ENCODE measurements around the gene SCUBE1. TPM values are rescaled to one million over a fixed set of nuclear protein-coding genes. Genes with fewer than 3 reads are reported as not detected.

SCUBE1 gene
- total RNA-seq, 1 donor from 2014 or later = 25.9 TPM

DNA sequence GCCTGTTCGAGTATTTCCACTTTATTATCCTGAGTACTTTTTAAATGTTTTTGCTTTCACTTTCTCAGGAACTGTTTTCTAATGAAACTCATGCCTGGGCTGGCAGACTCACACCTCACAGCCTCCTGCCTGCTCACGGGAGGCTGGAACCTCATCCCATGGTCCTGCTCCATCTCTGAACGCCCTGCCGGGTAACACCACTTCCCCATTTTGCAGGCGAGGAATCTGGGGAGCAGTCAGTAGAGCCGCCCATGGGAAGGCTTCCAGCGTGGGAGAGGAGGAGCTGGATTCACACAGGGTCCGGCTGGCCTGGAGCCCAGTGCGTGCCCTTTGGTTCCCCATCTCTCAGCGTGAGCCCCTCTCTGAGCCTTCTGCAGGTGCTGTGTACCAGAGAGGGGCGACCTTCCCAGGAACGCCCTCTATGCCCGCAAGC is 53.6 kb downstream of the SCUBE1 start:
- H3K27ac Mint-ChIP-seq = no peak overlapping the region
- Histone ChIP-seq H3K4me2 (no peak overlapping the region), H3K27ac (no peak overlapping the region), H2AFZ (replicated peaks) (no peak overlapping the region), H3K9me3 (ENCODE audit: low read depth) (no peaks in the 10 kb centered on the region), H4K20me1 (ENCODE audit: low read depth) (peaks cover 54% of the 10 kb centered on the region), H3K4me3 (no peak overlapping the region), H3K36me3 (no peaks in the 10 kb centered on the region), H3K27me3 (no peaks in the 10 kb centered on the region), H3F3A (ENCODE audit: low read depth) (peaks cover 9% of the 10 kb centered on the region), H3K4me1 (peaks cover 35% of the 10 kb centered on the region), H3K9ac (peak overlapping the region; percentile 35), H3K79me2 (ENCODE audit: low read depth) (no peaks in the 10 kb centered on the region)
- peaks cover 4% of the 10 kb centered on the region for H3K36me3 Mint-ChIP-seq
- no peaks in the 10 kb centered on the region for H3K9me3 Mint-ChIP-seq
- no peak for TF ChIP-seq CTCF (IDR thresholded peaks at IDR 0.05)
- no peak for TF ChIP-seq EZH2phosphoT487 (IDR thresholded peaks at IDR 0.05)
- TF ChIP-seq EZH2 (IDR thresholded peaks at IDR 0.05) = no peak
- no peak overlapping the region for H3K4me3 Mint-ChIP-seq
- peaks cover 16% of the 10 kb centered on the region for H3K27me3 Mint-ChIP-seq (ENCODE audit: insufficient read depth, low read depth)
- H3K4me1 Mint-ChIP-seq = peaks cover 49% of the 10 kb centered on the region
- no peak for DNase-seq (ENCODE audit: low spot score)

DNA sequence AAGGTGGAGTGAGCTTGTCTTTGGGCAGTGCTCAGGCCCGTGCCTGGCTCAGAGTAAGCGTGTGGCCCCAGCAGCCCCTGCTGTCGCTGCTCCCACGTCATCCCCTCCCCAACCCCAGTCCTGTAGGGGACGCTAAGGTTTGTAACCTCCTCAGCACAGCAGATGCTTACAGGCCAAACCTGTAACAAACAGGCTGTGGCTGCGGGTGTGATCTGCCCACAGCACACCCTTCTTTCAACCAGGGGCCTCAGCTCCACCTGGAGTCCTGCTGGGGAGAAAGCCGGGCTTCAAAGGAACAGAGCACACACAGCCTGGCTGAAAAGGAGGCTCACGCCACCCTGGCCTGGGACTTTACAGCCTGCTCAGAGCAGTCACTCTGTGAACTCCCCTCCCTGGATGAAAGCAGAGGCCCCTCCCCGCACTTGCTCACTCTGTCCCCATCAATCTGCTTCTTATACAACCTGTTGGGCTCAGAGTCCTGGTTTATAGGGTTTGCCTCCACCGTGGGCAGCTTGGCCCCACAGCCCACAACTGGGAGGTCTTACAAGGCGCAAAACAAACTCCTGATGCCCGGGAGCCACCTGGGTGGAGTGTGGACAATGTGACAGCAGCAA is 54.3 kb downstream of the SCUBE1 start:
- Histone ChIP-seq H2AFZ (replicated peaks) (no peak overlapping the region), H3F3A (ENCODE audit: low read depth) (peaks cover 9% of the 10 kb centered on the region), H3K79me2 (ENCODE audit: low read depth) (no peaks in the 10 kb centered on the region), H3K27me3 (no peaks in the 10 kb centered on the region), H3K4me2 (peak overlapping the region; percentile 31), H3K4me3 (no peak overlapping the region), H3K4me1 (peaks cover 35% of the 10 kb centered on the region), H3K9me3 (ENCODE audit: low read depth) (no peaks in the 10 kb centered on the region), H3K9ac (peak overlapping the region; percentile 35), H4K20me1 (ENCODE audit: low read depth) (peaks cover 48% of the 10 kb centered on the region), H3K27ac (peak overlapping the region; percentile 31), H3K36me3 (no peaks in the 10 kb centered on the region)
- Mint-ChIP-seq H3K27ac (peak overlapping the region; percentile 57), H3K4me1 (peaks cover 45% of the 10 kb centered on the region), H3K4me3 (no peak overlapping the region), H3K9me3 (no peaks in the 10 kb centered on the region), H3K27me3 (ENCODE audit: insufficient read depth, low read depth) (peaks cover 16% of the 10 kb centered on the region), H3K36me3 (peaks cover 4% of the 10 kb centered on the region)
- peak; percentile 30 for DNase-seq (ENCODE audit: low spot score)
- TF ChIP-seq EZH2phosphoT487 (IDR thresholded peaks at IDR 0.05) = no peak
- no peak for TF ChIP-seq CTCF (IDR thresholded peaks at IDR 0.05)
- no peak for TF ChIP-seq EZH2 (IDR thresholded peaks at IDR 0.05)

DNA sequence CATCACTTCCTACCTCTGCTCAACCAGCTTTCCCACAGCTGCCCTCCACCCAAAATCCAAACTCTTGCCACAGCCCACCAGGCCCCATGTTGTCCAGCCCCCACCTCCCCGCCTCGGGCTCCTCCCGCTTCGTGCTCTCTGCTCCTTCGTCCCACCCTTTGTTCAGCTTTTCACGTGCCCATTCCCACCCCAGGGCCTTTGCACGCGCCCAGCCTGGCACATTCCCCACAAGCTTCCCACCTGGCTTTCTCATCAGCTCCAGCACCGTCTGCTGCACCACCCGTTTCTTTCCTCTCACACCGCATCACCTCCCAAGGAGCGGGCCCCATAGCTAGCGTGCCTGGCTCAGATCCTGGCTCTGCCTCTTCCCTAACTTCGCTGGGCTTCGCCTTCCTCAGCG is 54.8 kb downstream of the SCUBE1 start:
- DNase-seq (ENCODE audit: low spot score) = no peak
- no peak overlapping the region for H2AFZ ChIP-seq (replicated peaks)
- no peaks in the 10 kb centered on the region for H3K79me2 ChIP-seq (ENCODE audit: low read depth)
- H3K36me3 Mint-ChIP-seq = peaks cover 4% of the 10 kb centered on the region
- peaks cover 29% of the 10 kb centered on the region for H3K4me1 ChIP-seq
- no peaks in the 10 kb centered on the region for H3K27me3 ChIP-seq
- no peak overlapping the region for H3K9ac ChIP-seq
- no peak overlapping the region for H3K4me3 ChIP-seq
- H3F3A ChIP-seq (ENCODE audit: low read depth) = peaks cover 9% of the 10 kb centered on the region
- no peak overlapping the region for H3K27ac Mint-ChIP-seq
- peak overlapping the region; percentile 31 for H3K4me2 ChIP-seq
- no peaks in the 10 kb centered on the region for H3K9me3 ChIP-seq (ENCODE audit: low read depth)
- H4K20me1 ChIP-seq (ENCODE audit: low read depth) = peaks cover 44% of the 10 kb centered on the region
- no peak for TF ChIP-seq EZH2 (IDR thresholded peaks at IDR 0.05)
- no peak for TF ChIP-seq EZH2phosphoT487 (IDR thresholded peaks at IDR 0.05)
- TF ChIP-seq CTCF (IDR thresholded peaks at IDR 0.05) = no peak
- H3K27me3 Mint-ChIP-seq (ENCODE audit: insufficient read depth, low read depth) = peaks cover 14% of the 10 kb centered on the region
- no peak overlapping the region for H3K27ac ChIP-seq
- no peaks in the 10 kb centered on the region for H3K36me3 ChIP-seq
- no peaks in the 10 kb centered on the region for H3K9me3 Mint-ChIP-seq
- no peak overlapping the region for H3K4me3 Mint-ChIP-seq
- peaks cover 40% of the 10 kb centered on the region for H3K4me1 Mint-ChIP-seq
